SK-N-SH (cell line): ENCODE results near the gene RRM2. TPM values are rescaled to one million over a fixed set of nuclear protein-coding genes. Genes with fewer than 3 reads are reported as not detected.

Experiments
- CTCF ChIA-PET: fragments of 300-600, 350-600 bp; formaldehyde crosslinking; extraction: SDS; loops from one replicate; lab custom pipeline; 2021; lab: Yijun Ruan, JAX
- POLR2A ChIA-PET: fragments of 350-600 bp; sonication (Branson Sonifier 250); formaldehyde crosslinking; extraction: SDS; loops from one replicate; lab custom pipeline; 2020; ENCODE audit warnings: antibody characterized with exemption, inconsistent platforms; lab: Yijun Ruan, JAX
- DNase-seq: peaks from one replicate; pipeline ENCODE4 v3.0.0; 2012
- H2AFZ ChIP-seq: fragments of 200-600 bp; sonication (generic); 2 replicates; pipeline ENCODE4 v1.8.1; 2016; ENCODE audit warnings: antibody characterized with exemption, mild to moderate bottlenecking, low read depth
- H3F3A ChIP-seq: fragments of 200-600 bp; sonication (generic); replicated peaks from 2 replicates; pipeline ENCODE3; 2016; ENCODE audit warnings: antibody characterized with exemption, mild to moderate bottlenecking; ENCODE audit not compliant: insufficient read depth
- H3K27ac ChIP-seq, 2 experiments: fragments of 200-500 bp in 1 of 2; fragments of 200-600 bp in 1 of 2; sonication (Bioruptor generic) in 1 of 2; sonication (generic), shearing (Covaris generic) in 1 of 2; 2 replicates each; pipeline versions ENCODE4 v1.5.1 to v1.6.1; 2014 to 2016; ENCODE audit warnings: low read depth in 2 of 2, inconsistent platforms in 1 of 2, low read length in 1 of 2, mild to moderate bottlenecking in 1 of 2, mixed read lengths in 1 of 2
- H3K27me3 ChIP-seq: fragments of 200-600 bp; sonication (generic), shearing (Covaris generic); 2 replicates; pipeline ENCODE4 v1.6.1; 2016; ENCODE audit warnings: mixed run types; ENCODE audit not compliant: insufficient read depth
- H3K36me3 ChIP-seq, 2 experiments: fragments of 200-500 bp in 1 of 2; fragments of 200-600 bp in 1 of 2; sonication (Bioruptor generic) in 1 of 2; sonication (generic) in 1 of 2; replicated peaks in 1 of 2; 2 replicates each; pipeline versions ENCODE3 to v1.5.1; 2014 to 2016; ENCODE audit warnings: low read length in 1 of 2, mild to moderate bottlenecking in 1 of 2; ENCODE audit not compliant: insufficient read depth in 2 of 2, control insufficient read depth in 1 of 2
- H3K4me1 ChIP-seq, 2 experiments: fragments of 200-500 bp in 1 of 2; fragments of 200-600 bp in 1 of 2; sonication (Bioruptor generic) in 1 of 2; sonication (generic), shearing (Covaris generic) in 1 of 2; 2 replicates each; pipeline versions ENCODE4 v1.5.1 to v1.6.1; 2014 to 2016; ENCODE audit warnings: low read depth in 1 of 2, low read length in 1 of 2, mixed run types in 1 of 2; ENCODE audit not compliant: insufficient read depth in 2 of 2, control insufficient read depth in 1 of 2
- H3K4me2 ChIP-seq: fragments of 200-600 bp; sonication (generic), shearing (Covaris generic); 2 replicates; pipeline ENCODE4 v1.6.1; 2017; ENCODE audit warnings: mixed run types
- H3K4me3 ChIP-seq, 2 experiments: fragments of 200-500 bp in 1 of 2; fragments of 200-600 bp in 1 of 2; sonication (Bioruptor generic) in 1 of 2; sonication (generic), shearing (Covaris generic) in 1 of 2; 2 replicates each; pipeline versions ENCODE4 v1.5.1 to v1.8.1; 2014 to 2016; ENCODE audit warnings: low read depth in 2 of 2, inconsistent platforms in 1 of 2, low read length in 1 of 2, mild to moderate bottlenecking in 1 of 2, mixed read lengths in 1 of 2, moderate library complexity in 1 of 2
- H3K79me2 ChIP-seq: fragments of 200-600 bp; sonication (generic); 2 replicates; pipeline ENCODE4 v1.8.1; 2017; ENCODE audit warnings: mild to moderate bottlenecking; ENCODE audit not compliant: insufficient read depth
- H3K9ac ChIP-seq: fragments of 200-600 bp; sonication (generic); 2 replicates; pipeline ENCODE4 v1.6.1; 2017; ENCODE audit warnings: mixed run types
- H3K9me2 ChIP-seq: fragments of 200-600 bp; sonication (generic); 2 replicates; pipeline ENCODE4 v1.6.1; 2017; ENCODE audit warnings: mixed run types
- H3K9me3 ChIP-seq: fragments of 200-600 bp; sonication (generic); 2 replicates; pipeline ENCODE4 v1.6.1; 2017; ENCODE audit warnings: mixed run types, mild to moderate bottlenecking, moderate library complexity
- H4K20me1 ChIP-seq: fragments of 200-600 bp; sonication (generic); 2 replicates; pipeline ENCODE4 v1.6.1; 2017; ENCODE audit warnings: mild to moderate bottlenecking, mixed run types; ENCODE audit not compliant: insufficient read depth
- ELF1 ChIP-seq: IDR thresholded peaks from 2 replicates; pipeline ENCODE4 v1.4.0; 2012
- EZH2phosphoT487 ChIP-seq: fragments of 200-600 bp; sonication (generic); IDR thresholded peaks from 2 replicates; pipeline ENCODE4 v1.6.1; 2017; ENCODE audit warnings: low read depth, mixed run types, mild to moderate bottlenecking, antibody characterized with exemption, moderate library complexity, borderline replicate concordance
- GABPA ChIP-seq: IDR thresholded peaks from 2 replicates; pipeline ENCODE4 v1.4.0; 2012; ENCODE audit warnings: low read depth, mild to moderate bottlenecking
- MXI1 ChIP-seq: IDR thresholded peaks from 2 replicates; pipeline ENCODE4 v1.6.1; 2012; ENCODE audit warnings: mild to moderate bottlenecking, low read depth, low read length, improper control_type of control experiment
- NFIC ChIP-seq: IDR thresholded peaks from 2 replicates; pipeline ENCODE4 v1.4.0; 2012; ENCODE audit warnings: borderline replicate concordance
- NRF1 ChIP-seq: IDR thresholded peaks from 2 replicates; pipeline ENCODE4 v1.6.1; 2012; ENCODE audit warnings: low read depth, mild to moderate bottlenecking, low read length
- POLR2AphosphoS5 ChIP-seq: IDR thresholded peaks from 2 replicates; pipeline ENCODE4 v1.6.1; 2012; ENCODE audit warnings: low read depth, low read length
- RAD21 ChIP-seq: IDR thresholded peaks from 2 replicates; pipeline ENCODE4 v1.6.1; 2012; ENCODE audit warnings: mild to moderate bottlenecking, low read length
- RCOR1 ChIP-seq: fragments of 150-350 bp; IDR thresholded peaks from 2 replicates; pipeline ENCODE4 v1.6.1; 2017; ENCODE audit warnings: antibody characterized with exemption, low read length
- RFX5 ChIP-seq: IDR thresholded peaks from 2 replicates; pipeline ENCODE4 v1.6.1; 2012; ENCODE audit warnings: mild to moderate bottlenecking, improper control_type of control experiment, low read length
- RXRA ChIP-seq: IDR thresholded peaks from 2 replicates; pipeline ENCODE4 v1.4.0; 2012; ENCODE audit warnings: low read depth, mild to moderate bottlenecking, borderline replicate concordance
- SIN3A ChIP-seq: IDR thresholded peaks from 2 replicates; pipeline ENCODE4 v1.6.1; 2012; ENCODE audit warnings: low read depth, mild to moderate bottlenecking, low read length, moderate library complexity, borderline replicate concordance
- SMC3 ChIP-seq: IDR thresholded peaks from 2 replicates; pipeline ENCODE4 v1.6.1; 2012; ENCODE audit warnings: low read depth, low read length, improper control_type of control experiment
- TAF1 ChIP-seq: IDR thresholded peaks from 2 replicates; pipeline ENCODE4 v1.6.1; 2012; ENCODE audit warnings: low read depth, mild to moderate bottlenecking, low read length, moderate library complexity, borderline replicate concordance
- TCF12 ChIP-seq: IDR thresholded peaks from 2 replicates; pipeline ENCODE4 v1.4.0; 2012
- TEAD4 ChIP-seq: IDR thresholded peaks from 2 replicates; pipeline ENCODE4 v1.4.0; 2012; ENCODE audit warnings: mild to moderate bottlenecking, borderline replicate concordance; ENCODE audit not compliant: insufficient read depth
- WGBS: methylation state at CpG from one replicate; pipeline ENCODE4 v1.1.6; 2017; ENCODE audit warnings: low lambda C conversion rate; 5-methylcytosine and 5-hydroxymethylcytosine counted together
- polyA plus RNA-seq, 3 experiments: library from polyadenylated mRNA; depleted of rRNA; stranded (reverse); fragments of >200 nt; gene quantifications; 2 replicates each; pipeline ENCODE4 v1.2.3, GENCODE V29; 2012
- TF ChIP-seq, protein P1 (sequence below): IDR thresholded peaks from 2 replicates; pipeline ENCODE4 v1.6.1; 2012; ENCODE audit warnings: mild to moderate bottlenecking, low read depth, low read length, moderate library complexity
- TF ChIP-seq, protein P2 (sequence below): fragments of 200-600 bp; sonication (generic); IDR thresholded peaks from 2 replicates; pipeline ENCODE4 v1.6.1; 2017; ENCODE audit warnings: antibody characterized with exemption, mild to moderate bottlenecking, moderate library complexity
- TF ChIP-seq, protein P3 (sequence below): IDR thresholded peaks from 2 replicates; pipeline ENCODE4 v1.4.0; 2012; ENCODE audit warnings: low read depth, borderline replicate concordance

The RRM2 gene
- polyA plus RNA-seq, 1 of the 3 experiments (the other 2 are of a cell fraction) = 38.9 TPM

DNA sequence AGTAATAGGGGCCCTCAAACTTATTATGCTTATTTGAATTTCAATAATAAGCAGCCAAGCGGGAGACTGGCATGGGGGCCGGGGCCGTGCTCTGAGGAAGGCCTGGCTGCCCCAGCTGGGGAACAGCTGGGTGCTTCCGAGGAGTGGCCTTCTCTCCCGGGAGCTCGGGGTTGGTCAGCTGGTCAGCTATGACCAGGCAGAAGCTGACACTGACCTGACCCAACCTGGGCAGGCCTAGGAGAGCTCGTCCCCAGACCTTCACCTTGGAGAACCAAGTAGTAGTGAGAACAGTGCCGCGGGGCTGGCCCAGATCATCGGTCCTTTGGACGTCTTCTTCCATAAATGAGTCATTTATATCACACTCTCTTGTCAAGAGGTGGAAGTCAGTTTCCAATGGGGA, 36.1 kb downstream of the RRM2 start:
- H3K9me2 ChIP-seq = no peaks in the 10 kb centered on the region
- CTCF ChIA-PET = interaction anchor here (0.5 to 10.4 kb wide), 7 partner anchors 11 to 999 kb away, joined by 3 to 100 read pairs (median 7); no protein-coding TSS in a partner anchor
- H3K27ac ChIP-seq = no peak overlapping the region
- H3K4me3 ChIP-seq = no peak overlapping the region
- no peaks in the 10 kb centered on the region for H3K9me3 ChIP-seq
- H3K9ac ChIP-seq = no peak overlapping the region
- H4K20me1 ChIP-seq = no peaks in the 10 kb centered on the region
- TF ChIP-seq RFX5 (no peak), RXRA (no peak), TAF1 (no peak), SIN3A (no peak), ELF1 (no peak), RAD21 (no peak), TCF12 (no peak), TEAD4 (no peak), GABPA (no peak)
- no peaks in the 10 kb centered on the region for H3K79me2 ChIP-seq
- no peak for DNase-seq
- no peaks in the 10 kb centered on the region for H3F3A ChIP-seq
- no peak overlapping the region for H2AFZ ChIP-seq
- H3K36me3 ChIP-seq = peaks cover 0 to 9% of the 10 kb centered on the region in 2 experiments
- H3K4me1 ChIP-seq = peaks cover 0 to 19% of the 10 kb centered on the region in 2 experiments; a peak in 1 of 4 replicates
- H3K27me3 ChIP-seq = no peaks in the 10 kb centered on the region
- POLR2A ChIA-PET = no interaction called here
- 96% methylated on average over 9 of the region's 11 CpGs for WGBS
- H3K4me2 ChIP-seq = no peak overlapping the region

DNA sequence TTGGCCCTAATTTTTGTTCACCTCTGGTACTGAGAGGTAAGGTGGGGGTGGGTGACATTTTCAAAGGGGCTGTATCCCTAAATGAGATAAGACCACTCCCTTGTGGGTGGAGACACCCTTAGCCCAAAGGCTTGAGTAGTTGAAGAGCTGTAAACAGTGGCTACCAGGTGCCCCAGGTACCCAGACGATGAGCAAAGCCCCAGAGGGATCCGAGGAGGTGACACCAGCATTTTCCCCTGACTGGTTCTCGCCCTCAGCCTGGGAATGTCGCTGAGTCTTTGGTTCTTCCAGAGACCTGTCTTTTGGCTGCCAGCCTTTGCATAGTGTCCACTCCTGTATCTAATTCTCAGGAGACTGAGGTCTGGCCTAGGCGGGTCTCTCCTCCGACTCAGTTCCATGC, 36.5 kb downstream of the RRM2 start:
- Histone ChIP-seq H3K9me2 (no peaks in the 10 kb centered on the region), H3K27me3 (no peaks in the 10 kb centered on the region), H3K27ac (no peak overlapping the region), H3K79me2 (no peaks in the 10 kb centered on the region), H3K9ac (no peak overlapping the region), H3K4me1 (peaks cover 0 to 20% of the 10 kb centered on the region in 2 experiments; a peak in 1 of 4 replicates), H2AFZ (no peak overlapping the region), H3F3A (no peaks in the 10 kb centered on the region), H4K20me1 (no peaks in the 10 kb centered on the region), H3K4me3 (no peak overlapping the region), H3K4me2 (no peak overlapping the region), H3K9me3 (no peaks in the 10 kb centered on the region), H3K36me3 (peaks cover 0 to 9% of the 10 kb centered on the region in 2 experiments)
- 92% methylated on average over 6 of the region's 6 CpGs for WGBS
- TF ChIP-seq TAF1 (no peak), RCOR1 (no peak), NFIC (no peak), GABPA (no peak), TCF12 (no peak), SMC3 (no peak), MXI1 (no peak), NRF1 (no peak), RXRA (no peak), TEAD4 (no peak), SIN3A (no peak), POLR2AphosphoS5 (no peak), EZH2phosphoT487 (no peak)
- TF ChIP-seq, protein P1, sequence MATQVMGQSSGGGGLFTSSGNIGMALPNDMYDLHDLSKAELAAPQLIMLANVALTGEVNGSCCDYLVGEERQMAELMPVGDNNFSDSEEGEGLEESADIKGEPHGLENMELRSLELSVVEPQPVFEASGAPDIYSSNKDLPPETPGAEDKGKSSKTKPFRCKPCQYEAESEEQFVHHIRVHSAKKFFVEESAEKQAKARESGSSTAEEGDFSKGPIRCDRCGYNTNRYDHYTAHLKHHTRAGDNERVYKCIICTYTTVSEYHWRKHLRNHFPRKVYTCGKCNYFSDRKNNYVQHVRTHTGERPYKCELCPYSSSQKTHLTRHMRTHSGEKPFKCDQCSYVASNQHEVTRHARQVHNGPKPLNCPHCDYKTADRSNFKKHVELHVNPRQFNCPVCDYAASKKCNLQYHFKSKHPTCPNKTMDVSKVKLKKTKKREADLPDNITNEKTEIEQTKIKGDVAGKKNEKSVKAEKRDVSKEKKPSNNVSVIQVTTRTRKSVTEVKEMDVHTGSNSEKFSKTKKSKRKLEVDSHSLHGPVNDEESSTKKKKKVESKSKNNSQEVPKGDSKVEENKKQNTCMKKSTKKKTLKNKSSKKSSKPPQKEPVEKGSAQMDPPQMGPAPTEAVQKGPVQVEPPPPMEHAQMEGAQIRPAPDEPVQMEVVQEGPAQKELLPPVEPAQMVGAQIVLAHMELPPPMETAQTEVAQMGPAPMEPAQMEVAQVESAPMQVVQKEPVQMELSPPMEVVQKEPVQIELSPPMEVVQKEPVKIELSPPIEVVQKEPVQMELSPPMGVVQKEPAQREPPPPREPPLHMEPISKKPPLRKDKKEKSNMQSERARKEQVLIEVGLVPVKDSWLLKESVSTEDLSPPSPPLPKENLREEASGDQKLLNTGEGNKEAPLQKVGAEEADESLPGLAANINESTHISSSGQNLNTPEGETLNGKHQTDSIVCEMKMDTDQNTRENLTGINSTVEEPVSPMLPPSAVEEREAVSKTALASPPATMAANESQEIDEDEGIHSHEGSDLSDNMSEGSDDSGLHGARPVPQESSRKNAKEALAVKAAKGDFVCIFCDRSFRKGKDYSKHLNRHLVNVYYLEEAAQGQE = no peak
- TF ChIP-seq, protein P2, sequence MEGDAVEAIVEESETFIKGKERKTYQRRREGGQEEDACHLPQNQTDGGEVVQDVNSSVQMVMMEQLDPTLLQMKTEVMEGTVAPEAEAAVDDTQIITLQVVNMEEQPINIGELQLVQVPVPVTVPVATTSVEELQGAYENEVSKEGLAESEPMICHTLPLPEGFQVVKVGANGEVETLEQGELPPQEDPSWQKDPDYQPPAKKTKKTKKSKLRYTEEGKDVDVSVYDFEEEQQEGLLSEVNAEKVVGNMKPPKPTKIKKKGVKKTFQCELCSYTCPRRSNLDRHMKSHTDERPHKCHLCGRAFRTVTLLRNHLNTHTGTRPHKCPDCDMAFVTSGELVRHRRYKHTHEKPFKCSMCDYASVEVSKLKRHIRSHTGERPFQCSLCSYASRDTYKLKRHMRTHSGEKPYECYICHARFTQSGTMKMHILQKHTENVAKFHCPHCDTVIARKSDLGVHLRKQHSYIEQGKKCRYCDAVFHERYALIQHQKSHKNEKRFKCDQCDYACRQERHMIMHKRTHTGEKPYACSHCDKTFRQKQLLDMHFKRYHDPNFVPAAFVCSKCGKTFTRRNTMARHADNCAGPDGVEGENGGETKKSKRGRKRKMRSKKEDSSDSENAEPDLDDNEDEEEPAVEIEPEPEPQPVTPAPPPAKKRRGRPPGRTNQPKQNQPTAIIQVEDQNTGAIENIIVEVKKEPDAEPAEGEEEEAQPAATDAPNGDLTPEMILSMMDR = no peak
- TF ChIP-seq, protein P3, sequence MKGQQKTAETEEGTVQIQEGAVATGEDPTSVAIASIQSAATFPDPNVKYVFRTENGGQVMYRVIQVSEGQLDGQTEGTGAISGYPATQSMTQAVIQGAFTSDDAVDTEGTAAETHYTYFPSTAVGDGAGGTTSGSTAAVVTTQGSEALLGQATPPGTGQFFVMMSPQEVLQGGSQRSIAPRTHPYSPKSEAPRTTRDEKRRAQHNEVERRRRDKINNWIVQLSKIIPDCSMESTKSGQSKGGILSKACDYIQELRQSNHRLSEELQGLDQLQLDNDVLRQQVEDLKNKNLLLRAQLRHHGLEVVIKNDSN = no peak
- DNase-seq = peak; percentile 23
- ChIA-PET CTCF (interaction anchor here (0.5 to 10.4 kb wide), 6 partner anchors 16 to 999 kb away, joined by 3 to 100 read pairs (median 10); no protein-coding TSS in a partner anchor), POLR2A (no interaction called here)
